Measurements from ENCODE around the gene HINT2. TPM values are rescaled to one million over a fixed set of nuclear protein-coding genes. Genes with fewer than 3 reads are reported as not detected.

HINT2 gene
- total RNA-seq, 3 donors from 2014 or later, result 28.7 to 31.9 (median 30.0) TPM

DNA sequence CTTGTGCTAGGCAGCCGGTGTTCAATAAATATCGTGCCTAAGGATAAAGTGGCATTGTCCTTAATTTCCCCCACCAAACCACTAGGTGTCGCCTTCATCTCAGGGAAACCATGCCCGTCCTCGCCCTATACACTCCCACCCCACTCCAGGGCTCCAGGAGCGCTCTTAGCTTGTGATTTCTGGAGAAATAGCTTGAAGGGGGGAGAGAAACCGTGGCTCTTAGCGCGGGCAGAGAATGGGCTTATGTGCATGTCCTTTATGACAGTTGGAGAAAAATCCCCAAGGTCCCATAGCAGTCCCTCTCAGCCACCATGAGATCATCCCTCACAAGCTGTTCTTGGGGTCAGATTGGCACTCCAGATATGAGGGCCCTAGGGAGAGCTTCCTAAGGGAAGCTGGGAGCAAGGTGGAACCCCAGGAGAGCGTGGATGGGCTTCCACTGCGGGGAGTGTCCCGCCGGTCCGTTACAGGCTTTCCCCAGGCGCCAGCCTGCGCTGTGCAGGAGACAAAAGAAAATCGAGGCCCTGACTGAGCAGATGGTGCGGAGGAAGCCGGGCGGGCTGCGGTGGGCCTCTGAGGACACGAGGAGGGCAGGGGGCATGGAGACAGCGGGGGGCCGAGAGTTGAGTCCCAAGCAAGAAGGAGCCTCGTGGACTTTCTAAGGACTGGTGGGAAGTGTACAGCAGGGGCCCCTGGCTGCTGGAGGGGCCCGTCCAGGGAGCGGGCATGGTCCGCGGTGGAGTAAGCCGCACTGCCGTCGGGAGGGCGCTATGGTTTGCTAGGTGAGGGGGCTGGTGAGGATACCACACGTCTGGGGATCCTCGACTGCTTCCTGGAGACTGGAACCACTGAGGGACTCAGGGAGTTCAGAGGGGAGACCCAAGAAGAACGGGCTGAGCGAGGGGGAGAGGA is 24.2 kb downstream of the HINT2 start:
- no peak overlapping the region for H3K4me3 Mint-ChIP-seq
- DNase-seq (peak; percentile 56), ATAC-seq (peak; percentile 85 to 93)
- peaks cover 22% of the 10 kb centered on the region for H3K36me3 Mint-ChIP-seq (ENCODE audit: insufficient read depth)
- no peaks in the 10 kb centered on the region for H3K27me3 Mint-ChIP-seq (ENCODE audit: low read depth)
- H3K4me1 Mint-ChIP-seq (ENCODE audit: low read depth), result peaks cover 6% of the 10 kb centered on the region
- H3K9me3 Mint-ChIP-seq, result no peaks in the 10 kb centered on the region

DNA sequence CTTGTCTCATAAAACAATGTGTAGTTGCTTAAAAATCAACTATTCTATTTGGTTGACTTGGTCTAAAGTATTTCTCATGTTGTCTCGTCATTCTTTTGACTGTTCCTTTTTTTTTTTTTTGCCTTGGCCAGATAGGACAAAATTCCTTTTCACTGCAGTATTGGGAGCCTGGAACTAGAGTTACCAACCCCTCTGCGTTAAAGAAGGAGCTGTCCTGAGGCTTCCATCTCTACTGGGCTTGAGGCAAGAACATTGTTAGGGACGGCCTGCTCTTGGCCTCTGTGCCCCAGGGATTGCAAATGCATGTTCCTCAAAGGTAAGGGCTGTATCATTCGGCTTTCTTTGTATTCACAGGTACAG is 24.8 kb downstream of the HINT2 start:
- H3K4me1 Mint-ChIP-seq (ENCODE audit: low read depth), result peaks cover 6% of the 10 kb centered on the region
- H3K4me3 Mint-ChIP-seq, result no peak overlapping the region
- no peaks in the 10 kb centered on the region for H3K9me3 Mint-ChIP-seq
- ATAC-seq, result no peak
- no peaks in the 10 kb centered on the region for H3K27me3 Mint-ChIP-seq (ENCODE audit: low read depth)
- no peak for DNase-seq
- peaks cover 23% of the 10 kb centered on the region for H3K36me3 Mint-ChIP-seq (ENCODE audit: insufficient read depth)

DNA sequence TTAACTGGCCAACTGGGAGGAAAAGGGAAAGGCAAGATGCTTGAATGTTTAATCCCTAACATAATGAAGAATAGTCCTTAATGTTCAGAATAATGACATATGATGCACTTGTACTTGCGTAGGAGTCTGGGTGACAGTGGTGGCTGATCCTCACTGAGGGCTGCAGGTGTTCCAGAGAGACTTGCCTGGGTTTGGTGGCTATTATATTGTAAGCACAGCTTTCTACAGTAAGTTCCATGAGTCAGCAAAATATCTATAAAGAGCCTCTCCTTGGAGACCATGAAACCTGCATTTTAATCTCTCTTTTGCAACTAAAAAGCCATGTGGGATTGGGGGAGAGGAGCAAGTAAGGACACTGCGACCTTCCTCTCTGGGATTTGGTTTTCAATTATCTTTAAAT is 25.3 kb downstream of the HINT2 start:
- no peaks in the 10 kb centered on the region for H3K9me3 Mint-ChIP-seq
- no peak overlapping the region for H3K4me3 Mint-ChIP-seq
- no peaks in the 10 kb centered on the region for H3K27me3 Mint-ChIP-seq (ENCODE audit: low read depth)
- ATAC-seq, result no peak
- peaks cover 23% of the 10 kb centered on the region for H3K36me3 Mint-ChIP-seq (ENCODE audit: insufficient read depth)
- peaks cover 5% of the 10 kb centered on the region for H3K4me1 Mint-ChIP-seq (ENCODE audit: low read depth)
- DNase-seq, result no peak

DNA sequence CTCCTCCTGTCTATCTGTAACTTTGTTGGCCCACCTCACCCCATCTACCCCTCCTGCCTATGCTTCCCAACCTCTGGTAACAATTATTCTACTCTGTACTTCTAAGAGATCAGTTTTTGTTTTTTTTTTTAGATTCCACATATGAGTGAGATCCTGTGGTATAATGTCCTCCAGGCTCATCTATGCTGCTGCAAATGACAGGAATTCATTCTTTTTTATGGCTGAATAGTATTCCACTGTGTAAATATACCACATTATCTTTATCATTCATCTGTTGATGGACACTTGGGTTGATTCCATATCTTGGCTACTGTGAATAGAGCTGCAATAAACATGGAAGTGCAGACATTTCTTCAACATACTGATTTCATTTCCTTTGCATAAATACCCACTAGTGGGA is 31.4 kb downstream of the HINT2 start:
- no peaks in the 10 kb centered on the region for H3K4me1 Mint-ChIP-seq (ENCODE audit: low read depth)
- H3K36me3 Mint-ChIP-seq (ENCODE audit: insufficient read depth), result peaks cover 25% of the 10 kb centered on the region
- ATAC-seq (no peak), DNase-seq (no peak)
- H3K4me3 Mint-ChIP-seq, result no peak overlapping the region
- no peaks in the 10 kb centered on the region for H3K9me3 Mint-ChIP-seq
- no peaks in the 10 kb centered on the region for H3K27me3 Mint-ChIP-seq (ENCODE audit: low read depth)

DNA sequence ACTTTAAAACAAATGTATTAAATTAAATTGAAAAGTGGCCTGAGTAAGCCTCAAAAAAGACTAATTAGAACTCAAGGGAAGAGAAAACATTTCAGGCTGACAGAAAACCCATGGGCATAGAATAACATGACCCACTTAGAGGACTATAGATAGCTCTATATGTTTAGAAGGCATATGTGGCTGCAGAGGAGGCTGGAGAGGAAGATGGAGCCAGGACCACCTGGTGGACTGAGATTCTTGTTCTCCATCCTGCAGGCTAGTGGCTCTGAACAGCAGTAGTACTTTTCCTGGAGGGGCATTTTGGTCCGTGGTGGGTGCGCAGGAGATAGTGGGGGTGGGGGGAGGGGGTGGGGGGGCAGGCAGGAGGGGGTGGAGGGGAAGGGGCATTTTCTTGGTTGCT is 33.8 kb downstream of the HINT2 start:
- H3K27me3 Mint-ChIP-seq (ENCODE audit: low read depth), result no peaks in the 10 kb centered on the region
- ATAC-seq (no peak), DNase-seq (no peak)
- no peaks in the 10 kb centered on the region for H3K4me1 Mint-ChIP-seq (ENCODE audit: low read depth)
- H3K4me3 Mint-ChIP-seq, result no peak overlapping the region
- no peaks in the 10 kb centered on the region for H3K9me3 Mint-ChIP-seq
- H3K36me3 Mint-ChIP-seq (ENCODE audit: insufficient read depth), result peaks cover 22% of the 10 kb centered on the region

DNA sequence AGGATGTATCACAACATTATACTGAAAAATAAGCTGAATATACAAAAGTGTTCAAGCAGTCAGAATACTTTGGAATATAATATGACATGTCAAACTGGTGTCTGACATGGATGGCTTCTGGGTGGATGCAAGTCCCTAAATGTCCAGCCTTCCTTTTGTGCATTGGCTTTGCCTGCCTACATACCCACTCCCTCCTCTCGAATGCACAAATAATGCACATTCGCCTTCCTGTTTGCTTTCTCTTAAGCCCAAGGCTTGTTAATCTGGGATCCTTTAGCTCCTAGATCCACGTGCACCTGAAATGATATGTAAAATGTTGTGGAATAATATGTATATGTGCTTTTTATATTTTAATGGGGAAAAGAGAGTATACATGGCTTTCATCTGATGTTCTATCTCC is 36.3 kb downstream of the HINT2 start:
- H3K27me3 Mint-ChIP-seq (ENCODE audit: low read depth), result no peaks in the 10 kb centered on the region
- ATAC-seq, result no peak

DNA sequence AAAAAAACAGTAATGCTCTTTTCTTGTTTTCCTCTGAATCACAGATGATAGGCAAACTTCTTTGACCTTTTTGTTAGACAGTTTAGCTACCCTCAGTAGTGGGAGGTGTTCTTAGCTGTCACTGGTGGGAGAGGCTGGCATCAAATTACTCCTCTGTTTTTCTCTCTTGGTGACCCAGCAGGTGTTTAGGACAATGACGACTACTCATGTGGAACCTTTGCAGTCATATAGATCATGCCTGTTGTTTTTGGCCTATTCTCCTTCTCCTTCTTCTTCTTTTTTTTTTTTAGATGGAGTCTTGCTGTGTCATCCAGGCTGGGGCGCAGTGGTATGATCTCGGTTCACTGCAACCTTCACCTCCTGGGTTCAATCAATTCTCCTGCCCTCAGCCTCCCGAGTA is 38.8 kb downstream of the HINT2 start:
- no peak for ATAC-seq
- Mint-ChIP-seq H3K36me3 (ENCODE audit: insufficient read depth) (peaks cover 7% of the 10 kb centered on the region), H3K4me3 (no peak overlapping the region), H3K9me3 (no peaks in the 10 kb centered on the region), H3K27me3 (ENCODE audit: low read depth) (no peaks in the 10 kb centered on the region), H3K4me1 (ENCODE audit: low read depth) (peaks cover 3% of the 10 kb centered on the region)
- no peak for DNase-seq

More for the DNA sequence above, 36.3 kb downstream of the HINT2 start:
- Mint-ChIP-seq H3K9me3 (no peaks in the 10 kb centered on the region), H3K36me3 (ENCODE audit: insufficient read depth) (peaks cover 10% of the 10 kb centered on the region), H3K4me1 (ENCODE audit: low read depth) (peaks cover 3% of the 10 kb centered on the region), H3K4me3 (no peak overlapping the region)
- no peak for DNase-seq

DNA sequence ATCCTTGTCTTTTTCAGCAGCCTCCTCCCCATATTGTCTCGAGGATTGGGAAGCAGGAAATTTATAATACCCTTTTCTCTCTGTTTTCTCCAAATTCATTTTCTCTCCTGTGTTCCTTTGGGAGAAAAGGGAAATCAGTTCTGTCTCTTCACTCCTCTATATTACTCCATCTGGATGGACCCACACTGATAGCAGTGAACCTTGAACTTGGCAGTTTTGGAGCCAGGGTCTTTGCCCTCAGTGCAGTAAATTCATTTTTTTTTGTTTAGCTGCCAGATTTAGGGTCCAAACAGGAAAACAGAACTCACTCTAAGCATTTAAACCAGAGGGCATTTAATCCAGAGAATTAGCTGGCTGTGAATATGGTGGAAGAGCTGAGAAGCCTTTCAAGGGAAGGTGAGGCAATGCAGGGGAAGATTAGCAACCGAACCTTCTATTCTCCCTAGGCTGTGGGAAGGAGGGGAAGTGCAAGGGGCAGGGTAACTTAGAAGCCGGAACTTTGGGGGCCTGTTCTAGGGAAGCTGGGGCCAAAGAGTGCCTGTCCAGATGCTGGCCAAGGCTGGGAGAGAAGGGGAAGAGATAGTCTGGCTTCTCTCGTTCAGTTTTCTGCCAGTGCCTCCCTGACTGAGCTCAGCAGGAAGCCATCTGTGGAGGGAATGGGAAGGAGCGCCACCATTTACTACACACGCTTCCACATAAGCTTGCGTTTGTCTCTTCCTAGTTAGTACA is 39.8 kb downstream of the HINT2 start:
- H3K4me3 Mint-ChIP-seq, result no peak overlapping the region
- H3K27me3 Mint-ChIP-seq (ENCODE audit: low read depth), result no peaks in the 10 kb centered on the region
- no peaks in the 10 kb centered on the region for H3K9me3 Mint-ChIP-seq
- DNase-seq (no peak), ATAC-seq (no peak)
- peaks cover 3% of the 10 kb centered on the region for H3K4me1 Mint-ChIP-seq (ENCODE audit: low read depth)
- peaks cover 3% of the 10 kb centered on the region for H3K36me3 Mint-ChIP-seq (ENCODE audit: insufficient read depth)

DNA sequence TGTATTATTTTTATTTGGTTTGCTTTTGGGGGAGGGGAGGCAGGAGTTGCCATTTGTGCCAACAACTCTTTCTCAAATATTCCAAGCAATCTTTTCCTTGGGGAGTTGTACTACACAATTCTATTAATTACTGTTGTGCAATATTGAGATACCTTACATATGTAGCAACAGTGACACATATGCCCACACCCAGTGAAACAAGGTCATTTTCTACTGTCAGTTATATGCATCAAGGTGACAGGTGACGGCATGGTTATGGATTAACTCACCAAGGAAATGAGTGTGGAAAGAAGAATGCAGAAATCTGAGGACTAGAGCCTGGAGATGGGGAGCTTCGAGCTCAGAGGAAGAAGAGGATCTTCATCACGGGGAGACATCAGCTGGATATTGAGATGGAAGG is 42.9 kb downstream of the HINT2 start:
- Mint-ChIP-seq H3K36me3 (ENCODE audit: insufficient read depth) (no peaks in the 10 kb centered on the region), H3K4me1 (ENCODE audit: low read depth) (peaks cover 8% of the 10 kb centered on the region), H3K27me3 (ENCODE audit: low read depth) (no peaks in the 10 kb centered on the region), H3K9me3 (no peaks in the 10 kb centered on the region), H3K4me3 (no peak overlapping the region)
- ATAC-seq (no peak), DNase-seq (no peak)

DNA sequence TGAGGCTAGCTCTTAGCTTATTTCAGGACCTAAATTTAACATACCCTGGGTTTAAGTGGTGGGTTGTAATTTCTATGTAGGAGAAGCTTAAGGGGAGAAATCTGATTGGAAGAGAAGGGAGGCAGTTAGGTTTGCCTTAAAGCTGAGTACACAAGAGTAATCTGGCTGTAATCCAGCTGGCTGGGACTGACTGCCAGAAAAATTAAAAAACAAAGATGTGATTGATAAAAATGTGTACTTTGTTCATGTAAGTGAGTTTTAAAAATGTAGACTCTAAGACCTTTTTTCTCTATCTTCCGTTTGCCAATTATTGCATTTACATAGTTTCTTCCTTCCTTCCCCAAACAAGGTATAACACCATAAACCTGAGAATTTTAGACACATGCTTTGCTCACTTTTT is 43.3 kb downstream of the HINT2 start:
- ATAC-seq (no peak), DNase-seq (no peak)
- Mint-ChIP-seq H3K9me3 (no peaks in the 10 kb centered on the region), H3K4me3 (no peak overlapping the region), H3K27me3 (ENCODE audit: low read depth) (no peaks in the 10 kb centered on the region), H3K36me3 (ENCODE audit: insufficient read depth) (no peaks in the 10 kb centered on the region), H3K4me1 (ENCODE audit: low read depth) (peaks cover 10% of the 10 kb centered on the region)

DNA sequence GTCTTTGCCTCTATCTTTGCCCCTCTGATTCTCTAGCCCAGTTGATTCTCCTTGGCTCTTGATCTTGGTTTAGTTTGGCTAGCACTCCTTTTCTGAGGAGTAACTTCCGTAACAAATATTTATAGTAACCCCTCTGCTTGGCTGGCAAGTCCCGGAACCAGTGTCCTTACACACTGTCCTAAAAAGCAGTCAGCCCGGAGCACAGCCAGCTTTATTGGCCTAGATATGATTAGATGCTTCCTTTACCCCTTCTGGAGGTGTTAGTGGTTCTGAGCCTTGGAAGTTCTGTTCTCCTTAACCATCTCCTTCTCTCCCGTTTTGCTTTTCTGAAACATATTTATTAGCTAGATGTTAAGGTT is 43.8 kb downstream of the HINT2 start:
- Mint-ChIP-seq H3K4me1 (ENCODE audit: low read depth) (peaks cover 13% of the 10 kb centered on the region), H3K36me3 (ENCODE audit: insufficient read depth) (no peaks in the 10 kb centered on the region), H3K4me3 (no peak overlapping the region), H3K9me3 (no peaks in the 10 kb centered on the region), H3K27me3 (ENCODE audit: low read depth) (no peaks in the 10 kb centered on the region)
- DNase-seq (no peak), ATAC-seq (no peak)

DNA sequence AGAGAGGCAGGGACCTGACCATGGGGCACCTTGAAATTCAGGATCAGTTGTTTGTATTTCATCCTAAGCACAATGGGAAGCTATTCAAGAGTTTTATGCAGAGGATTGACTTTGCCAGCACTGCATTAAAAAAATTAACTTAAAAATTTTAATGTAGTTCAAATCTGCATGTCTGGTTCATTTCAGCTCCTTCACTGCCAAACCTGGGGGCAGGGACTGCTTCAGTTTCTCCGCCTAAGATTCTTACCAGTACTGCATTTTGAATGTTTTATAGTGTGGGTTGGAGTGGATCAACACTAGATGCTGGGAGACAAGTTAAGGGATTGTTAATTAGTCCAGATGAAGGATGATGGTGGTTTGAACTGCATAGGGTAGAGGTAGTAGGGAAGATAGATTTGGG is 45.1 kb downstream of the HINT2 start:
- DNase-seq (no peak), ATAC-seq (no peak)
- no peaks in the 10 kb centered on the region for H3K9me3 Mint-ChIP-seq
- no peaks in the 10 kb centered on the region for H3K36me3 Mint-ChIP-seq (ENCODE audit: insufficient read depth)
- H3K4me1 Mint-ChIP-seq (ENCODE audit: low read depth), result peaks cover 11% of the 10 kb centered on the region
- no peaks in the 10 kb centered on the region for H3K27me3 Mint-ChIP-seq (ENCODE audit: low read depth)
- H3K4me3 Mint-ChIP-seq, result no peak overlapping the region

DNA sequence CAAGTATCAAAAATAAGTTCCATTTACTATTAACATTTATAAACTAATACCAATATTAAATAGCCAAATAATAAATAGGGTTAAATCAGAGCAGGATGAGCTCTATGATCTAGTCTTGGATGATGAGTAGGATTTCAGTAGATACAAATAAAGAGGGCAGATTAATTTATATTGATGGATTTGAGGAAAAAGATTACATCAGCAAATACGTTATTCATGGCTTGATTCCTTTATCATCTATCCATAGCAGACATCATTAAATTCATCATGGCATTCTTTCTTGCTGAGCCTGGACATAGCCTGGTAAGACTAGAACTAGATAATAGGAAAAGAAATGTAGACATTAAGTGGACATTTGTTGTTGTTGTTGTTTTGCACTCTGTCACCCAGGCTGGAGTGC is 47.4 kb downstream of the HINT2 start:
- Mint-ChIP-seq H3K9me3 (no peaks in the 10 kb centered on the region), H3K4me1 (ENCODE audit: low read depth) (peaks cover 12% of the 10 kb centered on the region), H3K4me3 (no peak overlapping the region), H3K27me3 (ENCODE audit: low read depth) (no peaks in the 10 kb centered on the region), H3K36me3 (ENCODE audit: insufficient read depth) (no peaks in the 10 kb centered on the region)
- DNase-seq (no peak), ATAC-seq (no peak)

DNA sequence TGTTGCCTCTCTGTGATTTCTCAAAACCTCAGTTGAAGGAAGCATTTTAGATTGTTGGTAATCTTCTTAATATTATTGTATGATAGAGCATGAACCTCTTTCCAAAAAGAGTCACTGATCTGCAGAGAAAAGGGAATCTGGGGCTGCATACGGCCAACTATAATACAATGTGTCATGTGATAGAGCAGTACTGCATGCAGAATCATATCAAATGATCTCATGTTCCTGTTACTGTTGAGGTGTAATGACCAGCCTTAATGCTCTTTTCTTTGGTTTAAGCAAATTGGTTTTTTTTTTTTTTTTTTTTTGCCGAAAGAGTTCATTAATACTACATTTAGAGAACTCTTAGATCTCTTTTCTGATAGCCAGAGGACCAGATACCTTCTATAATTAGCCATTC is 47.8 kb downstream of the HINT2 start:
- no peak for DNase-seq
- Mint-ChIP-seq H3K27me3 (ENCODE audit: low read depth) (no peaks in the 10 kb centered on the region), H3K36me3 (ENCODE audit: insufficient read depth) (no peaks in the 10 kb centered on the region), H3K9me3 (no peaks in the 10 kb centered on the region), H3K4me3 (no peak overlapping the region), H3K4me1 (ENCODE audit: low read depth) (peaks cover 15% of the 10 kb centered on the region)
- no peak for ATAC-seq

DNA sequence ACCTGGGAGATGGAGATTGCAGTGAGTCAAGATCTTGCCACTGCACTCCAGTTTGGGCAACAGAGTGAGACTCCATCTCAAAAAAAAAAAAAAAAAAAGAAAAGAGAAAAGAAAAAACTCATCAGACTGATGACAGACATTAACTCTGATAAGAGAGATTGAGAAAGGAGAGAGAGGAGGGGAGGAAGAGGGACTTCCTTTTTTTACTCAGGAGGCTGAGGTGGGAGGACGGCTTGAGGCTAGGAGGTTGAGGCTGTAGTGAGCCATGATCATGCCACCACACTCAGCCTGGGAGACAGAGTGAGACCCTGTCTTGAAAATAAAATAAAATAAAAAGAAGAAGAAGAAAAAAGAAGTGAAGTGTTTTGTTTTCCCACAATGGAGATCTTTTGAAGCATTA is 51.0 kb downstream of the HINT2 start:
- Mint-ChIP-seq H3K36me3 (ENCODE audit: insufficient read depth) (no peaks in the 10 kb centered on the region), H3K4me3 (no peak overlapping the region), H3K9me3 (no peaks in the 10 kb centered on the region), H3K4me1 (ENCODE audit: low read depth) (peaks cover 28% of the 10 kb centered on the region), H3K27me3 (ENCODE audit: low read depth) (no peaks in the 10 kb centered on the region)
- no peak for ATAC-seq
- no peak for DNase-seq
